Right renal pelvis (tissue), 4 donors: ENCODE results near the gene FCN2. TPM values are rescaled to one million over a fixed set of nuclear protein-coding genes. Genes with fewer than 3 reads are reported as not detected.

Experiments
- DNase-seq, 4 donors: peaks; one replicate each; pipeline ENCODE4 v3.0.0-alpha.2; 2013; ENCODE audit warnings: low read depth in 4 of 4, low spot score in 3 of 4, missing footprints in 1 of 4
- polyA plus RNA-seq, 4 donors: library from polyadenylated mRNA; unstranded; fragments of 120-200 nt; gene quantifications; one replicate each; pipeline ENCODE4 v1.2.1, GENCODE V29; 2013; ENCODE audit not compliant: insufficient read length in 4 of 4

FCN2 gene
- polyA plus RNA-seq, 4 donors: 0.18 to 0.96 (median 0.49) TPM

- DNase-seq: no peak
These were observed 5.9 kb downstream of the FCN2 start for GRCh38 chr9:134886413-134886913.

GRCh38 chr9:134887219-134887618 is 6.6 kb downstream of the FCN2 start:
- DNase-seq: no peak

GRCh38 chr9:134887686-134888602 is 7.3 kb downstream of the FCN2 start:
- DNase-seq: no peak

DNA sequence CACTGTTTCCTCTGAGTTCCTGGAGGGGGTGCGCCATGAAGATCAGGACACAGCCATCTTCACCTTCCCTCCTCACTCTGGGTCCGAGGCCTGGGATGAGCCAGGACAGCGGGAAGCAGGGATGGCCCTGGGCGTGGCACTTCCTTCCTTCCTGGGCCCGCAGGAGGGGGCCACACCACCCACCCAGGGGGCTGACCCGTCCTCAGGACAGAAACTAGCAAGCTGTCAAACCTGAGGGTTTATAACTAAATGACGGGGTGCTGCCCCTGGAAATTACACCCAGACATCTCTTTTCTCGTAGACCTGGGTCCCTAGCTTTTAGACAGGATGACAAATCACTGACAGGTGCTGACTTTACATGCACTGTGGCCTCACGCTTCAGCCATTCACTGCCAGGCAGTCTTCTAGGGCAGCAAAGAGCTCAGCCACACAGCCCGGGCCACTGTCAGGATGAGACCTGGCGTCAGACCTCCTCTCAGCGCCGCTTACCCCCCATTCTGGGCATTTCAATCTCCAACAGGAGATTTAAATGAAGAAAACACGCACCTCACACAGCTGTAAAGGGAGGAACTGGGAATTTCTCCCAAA is 8.1 kb downstream of the FCN2 start:
- DNase-seq: no peak

DNA sequence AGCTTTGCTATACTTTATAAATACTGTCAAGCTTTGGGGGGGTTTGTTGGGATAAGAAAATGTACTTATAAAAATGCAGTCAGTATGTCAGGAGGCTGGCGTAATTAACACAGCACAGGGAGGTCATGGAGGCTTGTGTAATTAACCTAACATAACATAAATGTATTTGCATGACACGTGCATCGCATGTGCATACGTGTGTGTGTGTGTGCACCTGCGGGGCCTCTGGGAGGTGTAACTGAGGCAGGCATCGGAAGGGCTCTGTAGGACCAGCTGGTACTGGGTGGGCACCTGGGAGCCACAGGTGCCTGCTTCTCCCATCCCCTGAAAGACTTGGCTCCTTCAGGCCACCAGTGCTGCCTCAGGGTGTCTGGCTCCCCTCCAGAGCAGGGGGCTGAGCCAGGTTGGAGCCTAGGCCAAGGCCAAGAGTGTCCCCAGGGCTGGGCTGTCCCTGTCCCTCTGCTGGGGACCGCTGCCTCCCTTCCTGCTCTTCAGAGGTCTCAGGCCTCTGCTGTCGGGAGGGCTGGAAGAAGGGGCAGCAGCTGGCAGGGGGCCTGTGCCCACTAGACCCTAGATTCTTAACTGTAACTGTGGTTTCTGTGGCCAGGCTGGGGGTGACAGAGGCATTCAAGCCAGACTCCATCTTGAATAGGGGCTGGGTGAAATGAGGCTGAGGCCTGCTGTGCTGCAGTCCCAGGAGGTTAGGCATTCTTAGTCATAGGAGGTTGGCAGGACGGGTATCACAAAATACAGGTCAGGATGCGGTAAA is 9.0 kb downstream of the FCN2 start:
- no peak for DNase-seq

- DNase-seq: no peak
These were observed 9.5 kb downstream of the FCN2 start for GRCh38 chr9:134890155-134890495.

DNA sequence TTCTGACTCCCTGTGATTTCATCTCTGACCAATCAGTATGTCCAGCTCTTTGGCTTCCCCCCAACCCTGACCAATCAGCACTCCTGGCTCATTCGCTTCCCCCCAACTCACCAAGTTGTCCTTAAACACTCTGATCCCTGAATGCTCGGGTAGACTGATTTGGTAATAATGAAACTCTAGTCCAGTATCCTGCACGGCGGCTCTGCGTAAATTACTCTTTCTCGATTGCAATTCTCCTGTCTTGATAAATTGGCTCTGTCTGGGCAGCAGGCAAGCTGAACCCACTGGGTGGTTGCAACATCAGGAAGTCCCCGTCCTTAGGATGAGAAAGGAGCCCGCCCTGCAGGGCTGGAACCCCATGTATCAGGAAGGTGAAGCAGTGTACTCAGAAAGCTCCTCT is 10.4 kb downstream of the FCN2 start:
- DNase-seq: no peak

DNA sequence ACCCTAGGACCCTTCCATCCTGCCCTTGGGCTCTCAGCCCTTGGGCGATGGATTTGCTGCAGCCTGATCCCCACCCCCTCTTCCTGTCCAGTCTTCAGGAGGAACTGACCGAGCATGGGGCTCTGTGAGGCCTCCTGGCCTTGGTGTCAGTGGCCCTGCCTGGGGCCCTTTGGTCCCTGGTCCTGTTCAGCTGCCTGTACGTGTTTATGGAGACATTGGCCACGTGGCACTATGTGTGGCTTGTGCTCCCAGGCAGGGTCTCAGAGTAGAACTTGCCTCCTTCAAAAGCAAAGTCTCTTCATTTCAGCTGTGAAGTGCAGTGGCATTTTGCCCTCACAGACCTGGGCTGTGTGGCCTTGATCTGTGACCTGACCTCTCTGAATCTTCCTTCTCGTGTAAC is 11.1 kb downstream of the FCN2 start:
- DNase-seq: no peak

DNA sequence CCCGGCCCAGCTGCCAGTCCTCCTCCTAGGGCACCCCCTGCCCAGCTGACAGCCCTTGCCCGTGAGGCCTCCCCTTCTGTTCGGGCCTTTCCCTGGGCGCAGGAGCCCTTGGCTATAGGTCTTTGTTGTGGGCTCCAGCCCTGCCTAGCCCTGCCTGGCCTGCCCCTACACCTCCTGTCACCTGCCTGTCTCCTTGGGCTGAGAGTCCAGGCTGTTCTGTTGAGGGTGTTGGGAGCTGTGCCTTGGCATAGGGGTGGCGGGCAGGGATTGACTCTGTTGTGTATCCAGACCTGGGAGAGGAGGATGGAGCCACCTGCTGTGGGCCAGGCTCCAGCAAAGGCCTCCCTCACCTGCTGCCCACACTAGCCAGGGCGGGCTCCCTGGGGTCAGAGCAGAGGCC is 11.6 kb downstream of the FCN2 start:
- no peak for DNase-seq

DNA sequence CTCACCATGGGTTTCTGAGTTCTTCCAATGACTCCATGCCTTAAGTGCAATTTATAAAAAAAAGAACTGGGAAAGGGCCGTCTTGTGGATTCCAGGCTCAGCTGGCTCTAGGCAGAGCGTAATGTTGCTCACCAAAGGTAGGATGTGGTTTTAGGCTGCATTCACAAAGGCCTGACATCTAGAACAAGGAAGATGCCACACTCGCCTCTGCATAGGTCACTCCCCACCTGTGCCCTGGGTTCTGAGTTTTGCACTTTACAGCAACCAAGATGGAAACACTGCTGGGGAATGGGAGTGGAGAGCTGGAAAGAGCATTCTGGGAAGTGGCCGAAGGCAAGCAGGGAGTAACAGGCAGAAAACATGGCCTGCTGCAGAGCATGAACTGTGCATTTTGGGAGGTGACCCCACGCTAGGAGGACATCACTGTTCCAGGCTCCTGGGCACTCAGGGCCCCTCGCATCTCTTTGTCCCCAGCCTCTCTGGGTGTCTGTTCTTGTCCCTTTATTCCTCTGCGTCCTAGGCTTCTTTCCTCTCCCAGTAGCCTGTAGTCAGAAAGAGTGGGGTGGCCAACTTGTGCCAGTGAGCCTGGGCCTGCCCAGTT is 12.3 kb downstream of the FCN2 start:
- no peak for DNase-seq

- no peak for DNase-seq
These were observed 13.7 kb downstream of the FCN2 start for GRCh38 chr9:134894136-134894860.

GRCh38 chr9:134895097-134895496 is 14.5 kb downstream of the FCN2 start:
- no peak for DNase-seq

DNA sequence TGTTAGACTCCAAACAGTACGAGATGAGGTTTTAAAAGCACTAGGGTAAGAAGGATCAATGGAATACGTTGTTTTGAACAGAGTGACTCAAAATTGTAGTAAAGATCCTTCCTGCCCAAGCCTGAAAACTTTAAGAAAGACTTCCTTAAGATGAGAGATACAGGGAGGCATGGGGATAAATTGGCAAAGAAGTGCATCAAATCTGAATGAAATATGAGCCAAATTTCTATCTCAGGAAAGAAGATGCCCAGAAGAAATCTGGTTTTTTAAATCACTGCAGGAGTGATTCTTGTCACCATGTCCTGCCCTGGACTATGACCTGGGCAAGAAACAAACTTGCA is 14.9 kb downstream of the FCN2 start:
- no peak for DNase-seq

- no peak for DNase-seq
These were observed 15.6 kb downstream of the FCN2 start for GRCh38 chr9:134895908-134896833.

GRCh38 chr9:134896834-134897583 is 16.4 kb downstream of the FCN2 start:
- DNase-seq: no peak

DNA sequence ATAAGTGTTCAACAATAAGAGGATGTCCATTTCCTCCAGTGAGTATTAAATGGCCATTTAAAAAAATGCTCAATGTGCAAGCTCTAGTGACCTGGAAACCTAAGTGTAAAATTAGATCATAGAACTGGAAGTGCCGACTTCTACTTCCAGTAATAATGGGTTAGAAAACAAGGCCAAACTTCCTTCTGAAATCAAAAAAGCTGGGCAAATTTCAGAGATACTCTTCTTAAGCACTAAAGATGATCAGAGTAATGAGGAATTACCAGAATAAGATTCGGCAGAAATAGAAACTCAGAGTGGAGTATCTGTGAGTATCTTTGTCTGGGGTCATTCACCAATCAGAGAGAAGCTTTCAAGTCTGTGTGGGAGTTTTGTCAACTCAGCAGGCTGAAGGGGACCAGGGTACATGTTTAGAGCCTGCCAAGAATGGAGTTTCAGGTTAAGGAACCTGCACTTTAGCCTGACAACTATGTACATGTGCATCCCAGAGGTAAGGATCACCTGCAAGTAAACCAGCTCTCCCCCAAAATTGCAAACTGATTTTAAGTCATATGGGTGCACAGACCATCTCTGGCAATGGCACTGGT is 17.1 kb downstream of the FCN2 start:
- DNase-seq: no peak

DNA sequence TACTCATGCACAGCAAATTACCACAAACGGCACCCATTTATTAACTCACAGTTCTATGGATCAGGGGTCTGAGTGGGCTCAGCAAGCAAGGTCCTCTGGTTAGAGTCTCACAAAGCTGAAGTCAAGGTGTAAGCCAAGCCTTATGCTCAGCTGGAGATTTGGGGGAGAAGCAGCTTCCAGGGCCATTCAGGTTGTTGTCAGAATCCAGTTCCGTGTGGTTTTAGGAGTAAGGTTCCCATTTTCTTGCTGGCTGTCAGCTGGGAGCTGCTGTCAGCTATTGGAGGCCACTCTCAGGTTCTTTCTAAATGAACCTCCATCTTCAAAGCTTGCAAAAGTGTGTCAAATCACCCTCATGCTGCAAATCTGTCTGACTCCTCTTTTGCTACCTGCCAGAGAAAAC is 17.7 kb downstream of the FCN2 start:
- DNase-seq: no peak

DNA sequence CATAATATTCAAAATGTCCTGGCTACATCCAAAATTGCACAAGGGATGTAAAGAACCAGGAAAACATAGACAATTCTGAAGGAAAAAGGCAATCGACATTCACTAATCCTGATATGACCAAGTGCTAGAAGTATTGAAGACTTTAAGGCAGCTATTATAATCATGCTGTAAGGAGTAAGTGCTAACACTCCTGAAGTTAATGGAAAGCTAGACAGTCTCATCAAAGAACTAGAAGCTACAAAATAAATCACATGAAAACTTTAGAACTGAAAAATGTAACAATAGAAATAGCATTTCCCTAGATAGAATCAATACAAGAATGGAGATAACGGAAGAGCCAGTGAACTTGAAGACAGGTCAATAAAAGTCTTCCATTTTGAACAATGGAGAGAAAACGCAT is 18.6 kb downstream of the FCN2 start:
- no peak for DNase-seq
